K562 (cell line): ENCODE results near the gene ARHGAP24.

Source experiments
- FOXJ2 ChIP-seq: fragments of 200-800 bp; sonication (Bioruptor generic); IDR thresholded peaks from 2 replicates; pipeline ENCODE4 v1.6.1; 2016; ENCODE audit warnings: missing genetic modification characterization, missing compliant biosample characterization
- NCOA1 ChIP-seq: fragments of 450-650 bp; IDR thresholded peaks from 2 replicates; pipeline ENCODE4 v1.6.1; 2016; ENCODE audit warnings: low read depth
- NFIC ChIP-seq: fragments of 450-650 bp; IDR thresholded peaks from 2 replicates; pipeline ENCODE4 v1.6.1; 2017; ENCODE audit warnings: mild to moderate bottlenecking, inconsistent platforms
- NR2F6 ChIP-seq: fragments of 450-650 bp; formaldehyde crosslinking; IDR thresholded peaks from 2 replicates; pipeline ENCODE4 v1.4.0; 2020; ENCODE audit warnings: mild to moderate bottlenecking
- TARDBP ChIP-seq: fragments of 450-650 bp; IDR thresholded peaks from 2 replicates; pipeline ENCODE4 v1.6.1; 2016
- TRIM24 ChIP-seq, 2 experiments: fragments of 450-650 bp; IDR thresholded peaks; 2 replicates each; pipeline ENCODE4 v1.6.1; 2016
- ZEB2 ChIP-seq: fragments of 450-650 bp; IDR thresholded peaks from 2 replicates; pipeline ENCODE4 v1.6.1; 2016
- TF ChIP-seq, protein P1 (sequence below), 2 experiments: IDR thresholded peaks; 2 replicates each; pipeline ENCODE4 v1.6.1; 2012; ENCODE audit warnings: improper control_type of control experiment in 2 of 2, low read depth in 2 of 2, low read length in 2 of 2, borderline replicate concordance in 1 of 2
- TF ChIP-seq, protein P2 (sequence below): sonication (generic); formaldehyde crosslinking; IDR thresholded peaks from 2 replicates; pipeline ENCODE4 v1.8.1; 2023; ENCODE audit warnings: mild to moderate bottlenecking, missing genetic modification reagents
- TF ChIP-seq, protein P3 (sequence below): sonication (generic); formaldehyde crosslinking; IDR thresholded peaks from 2 replicates; pipeline ENCODE4 v1.8.1; 2023; ENCODE audit warnings: mild to moderate bottlenecking, missing genetic modification reagents

DNA sequence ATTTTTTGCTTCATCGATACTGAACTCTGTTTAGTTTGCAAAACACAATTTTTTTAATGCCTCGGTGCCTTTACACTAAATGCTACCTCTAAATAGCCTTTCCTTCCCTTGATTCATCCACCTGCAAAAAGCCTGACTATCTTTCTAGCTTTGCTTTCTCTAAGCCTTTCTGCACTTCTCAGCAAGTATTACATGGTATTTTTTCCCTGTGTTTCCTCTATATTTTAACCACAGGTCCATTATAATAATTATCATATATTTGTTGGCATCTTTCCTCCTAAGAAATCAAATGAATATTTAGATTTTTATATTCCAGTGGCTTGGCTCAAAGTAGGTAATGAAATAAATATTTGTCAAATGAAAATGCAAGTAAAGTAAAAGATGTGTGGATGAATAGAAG, 196.2 kb downstream of the ARHGAP24 start:
- TF ChIP-seq TRIM24 (IDR thresholded peaks at IDR 0.05) (no peak), NFIC (no peak), TARDBP (no peak), NR2F6 (no peak), ZEB2 (no peak), NCOA1 (no peak), FOXJ2 (tag) (no peak)
- TF ChIP-seq, protein P1, sequence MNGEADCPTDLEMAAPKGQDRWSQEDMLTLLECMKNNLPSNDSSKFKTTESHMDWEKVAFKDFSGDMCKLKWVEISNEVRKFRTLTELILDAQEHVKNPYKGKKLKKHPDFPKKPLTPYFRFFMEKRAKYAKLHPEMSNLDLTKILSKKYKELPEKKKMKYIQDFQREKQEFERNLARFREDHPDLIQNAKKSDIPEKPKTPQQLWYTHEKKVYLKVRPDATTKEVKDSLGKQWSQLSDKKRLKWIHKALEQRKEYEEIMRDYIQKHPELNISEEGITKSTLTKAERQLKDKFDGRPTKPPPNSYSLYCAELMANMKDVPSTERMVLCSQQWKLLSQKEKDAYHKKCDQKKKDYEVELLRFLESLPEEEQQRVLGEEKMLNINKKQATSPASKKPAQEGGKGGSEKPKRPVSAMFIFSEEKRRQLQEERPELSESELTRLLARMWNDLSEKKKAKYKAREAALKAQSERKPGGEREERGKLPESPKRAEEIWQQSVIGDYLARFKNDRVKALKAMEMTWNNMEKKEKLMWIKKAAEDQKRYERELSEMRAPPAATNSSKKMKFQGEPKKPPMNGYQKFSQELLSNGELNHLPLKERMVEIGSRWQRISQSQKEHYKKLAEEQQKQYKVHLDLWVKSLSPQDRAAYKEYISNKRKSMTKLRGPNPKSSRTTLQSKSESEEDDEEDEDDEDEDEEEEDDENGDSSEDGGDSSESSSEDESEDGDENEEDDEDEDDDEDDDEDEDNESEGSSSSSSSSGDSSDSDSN (IDR thresholded peaks at IDR 0.05; ENCODE audit: borderline replicate concordance in 1 of 2, low read depth in 2 of 2, low read length in 2 of 2), result no peak
- TF ChIP-seq, protein P2, sequence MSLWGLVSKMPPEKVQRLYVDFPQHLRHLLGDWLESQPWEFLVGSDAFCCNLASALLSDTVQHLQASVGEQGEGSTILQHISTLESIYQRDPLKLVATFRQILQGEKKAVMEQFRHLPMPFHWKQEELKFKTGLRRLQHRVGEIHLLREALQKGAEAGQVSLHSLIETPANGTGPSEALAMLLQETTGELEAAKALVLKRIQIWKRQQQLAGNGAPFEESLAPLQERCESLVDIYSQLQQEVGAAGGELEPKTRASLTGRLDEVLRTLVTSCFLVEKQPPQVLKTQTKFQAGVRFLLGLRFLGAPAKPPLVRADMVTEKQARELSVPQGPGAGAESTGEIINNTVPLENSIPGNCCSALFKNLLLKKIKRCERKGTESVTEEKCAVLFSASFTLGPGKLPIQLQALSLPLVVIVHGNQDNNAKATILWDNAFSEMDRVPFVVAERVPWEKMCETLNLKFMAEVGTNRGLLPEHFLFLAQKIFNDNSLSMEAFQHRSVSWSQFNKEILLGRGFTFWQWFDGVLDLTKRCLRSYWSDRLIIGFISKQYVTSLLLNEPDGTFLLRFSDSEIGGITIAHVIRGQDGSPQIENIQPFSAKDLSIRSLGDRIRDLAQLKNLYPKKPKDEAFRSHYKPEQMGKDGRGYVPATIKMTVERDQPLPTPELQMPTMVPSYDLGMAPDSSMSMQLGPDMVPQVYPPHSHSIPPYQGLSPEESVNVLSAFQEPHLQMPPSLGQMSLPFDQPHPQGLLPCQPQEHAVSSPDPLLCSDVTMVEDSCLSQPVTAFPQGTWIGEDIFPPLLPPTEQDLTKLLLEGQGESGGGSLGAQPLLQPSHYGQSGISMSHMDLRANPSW, result no peak
- TF ChIP-seq, protein P3, sequence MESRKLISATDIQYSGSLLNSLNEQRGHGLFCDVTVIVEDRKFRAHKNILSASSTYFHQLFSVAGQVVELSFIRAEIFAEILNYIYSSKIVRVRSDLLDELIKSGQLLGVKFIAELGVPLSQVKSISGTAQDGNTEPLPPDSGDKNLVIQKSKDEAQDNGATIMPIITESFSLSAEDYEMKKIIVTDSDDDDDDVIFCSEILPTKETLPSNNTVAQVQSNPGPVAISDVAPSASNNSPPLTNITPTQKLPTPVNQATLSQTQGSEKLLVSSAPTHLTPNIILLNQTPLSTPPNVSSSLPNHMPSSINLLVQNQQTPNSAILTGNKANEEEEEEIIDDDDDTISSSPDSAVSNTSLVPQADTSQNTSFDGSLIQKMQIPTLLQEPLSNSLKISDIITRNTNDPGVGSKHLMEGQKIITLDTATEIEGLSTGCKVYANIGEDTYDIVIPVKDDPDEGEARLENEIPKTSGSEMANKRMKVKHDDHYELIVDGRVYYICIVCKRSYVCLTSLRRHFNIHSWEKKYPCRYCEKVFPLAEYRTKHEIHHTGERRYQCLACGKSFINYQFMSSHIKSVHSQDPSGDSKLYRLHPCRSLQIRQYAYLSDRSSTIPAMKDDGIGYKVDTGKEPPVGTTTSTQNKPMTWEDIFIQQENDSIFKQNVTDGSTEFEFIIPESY (CRISPR knock-in tag), result no peak
